Activated CD8-positive, alpha-beta memory T cell treated with anti-CD3 and anti-CD28 coated beads for 48 hours (primary cell): ENCODE results near the gene PDE11A.
"Not testable (repeated sequence)": the region's sequence is repeated elsewhere in the genome, so short reads cannot be mapped to it uniquely, and the experiment has no call there.

Experiments
- DNase-seq, 3 experiments: peaks; one replicate each; pipeline ENCODE4 v3.0.0-alpha.2; 2020; ENCODE audit warnings: low read depth in 2 of 3, low spot score in 2 of 3

Gene PDE11A

GRCh38 chr2:178074123-178075005 lies 1.8 kb upstream of the PDE11A start:
- no peak for DNase-seq

GRCh38 chr2:178072000-178072382 lies 586 bp downstream of the PDE11A start:
- DNase-seq = no peak

GRCh38 chr2:178070824-178071223 lies 1.8 kb downstream of the PDE11A start:
- DNase-seq = no peak

GRCh38 chr2:178069551-178069950 lies 3.0 kb downstream of the PDE11A start:
- no peak for DNase-seq

- no peak for DNase-seq
Measured at GRCh38 chr2:178068823-178069454, 3.6 kb downstream of the PDE11A start.

- no peak for DNase-seq
Measured at GRCh38 chr2:178066890-178067669, 5.5 kb downstream of the PDE11A start.

GRCh38 chr2:178066324-178066723 lies 6.3 kb downstream of the PDE11A start:
- no peak for DNase-seq

- DNase-seq = no peak
Measured at GRCh38 chr2:178059681-178060080, 12.9 kb downstream of the PDE11A start.

GRCh38 chr2:178059111-178059510 lies 13.5 kb downstream of the PDE11A start:
- DNase-seq = no peak

- no peak for DNase-seq
Measured at GRCh38 chr2:178057179-178057680, 15.3 kb downstream of the PDE11A start.

GRCh38 chr2:178056345-178056744 lies 16.2 kb downstream of the PDE11A start:
- DNase-seq = no peak

- not testable (repeated sequence) for DNase-seq
Measured at GRCh38 chr2:178051257-178051656, 21.3 kb downstream of the PDE11A start.

GRCh38 chr2:178047391-178047790 lies 25.2 kb downstream of the PDE11A start:
- no peak for DNase-seq

- DNase-seq = no peak
Measured at GRCh38 chr2:178044836-178045235, 27.7 kb downstream of the PDE11A start.

- no peak for DNase-seq
Measured at GRCh38 chr2:178043266-178043665, 29.3 kb downstream of the PDE11A start.

GRCh38 chr2:178033583-178033982 lies 39.0 kb downstream of the PDE11A start:
- DNase-seq = not testable (repeated sequence)

GRCh38 chr2:178029342-178029741 lies 43.2 kb downstream of the PDE11A start:
- DNase-seq = no peak

GRCh38 chr2:178025551-178026185 lies 46.9 kb downstream of the PDE11A start:
- DNase-seq = no peak

- DNase-seq = no peak
Measured at GRCh38 chr2:178018141-178018540, 54.4 kb downstream of the PDE11A start.

- DNase-seq = no peak
Measured at GRCh38 chr2:178016612-178017011, 56.0 kb downstream of the PDE11A start.

GRCh38 chr2:178012639-178013038 lies 59.9 kb downstream of the PDE11A start:
- no peak for DNase-seq
